ENCODE results near the gene STARD13.

Gene STARD13

DNA sequence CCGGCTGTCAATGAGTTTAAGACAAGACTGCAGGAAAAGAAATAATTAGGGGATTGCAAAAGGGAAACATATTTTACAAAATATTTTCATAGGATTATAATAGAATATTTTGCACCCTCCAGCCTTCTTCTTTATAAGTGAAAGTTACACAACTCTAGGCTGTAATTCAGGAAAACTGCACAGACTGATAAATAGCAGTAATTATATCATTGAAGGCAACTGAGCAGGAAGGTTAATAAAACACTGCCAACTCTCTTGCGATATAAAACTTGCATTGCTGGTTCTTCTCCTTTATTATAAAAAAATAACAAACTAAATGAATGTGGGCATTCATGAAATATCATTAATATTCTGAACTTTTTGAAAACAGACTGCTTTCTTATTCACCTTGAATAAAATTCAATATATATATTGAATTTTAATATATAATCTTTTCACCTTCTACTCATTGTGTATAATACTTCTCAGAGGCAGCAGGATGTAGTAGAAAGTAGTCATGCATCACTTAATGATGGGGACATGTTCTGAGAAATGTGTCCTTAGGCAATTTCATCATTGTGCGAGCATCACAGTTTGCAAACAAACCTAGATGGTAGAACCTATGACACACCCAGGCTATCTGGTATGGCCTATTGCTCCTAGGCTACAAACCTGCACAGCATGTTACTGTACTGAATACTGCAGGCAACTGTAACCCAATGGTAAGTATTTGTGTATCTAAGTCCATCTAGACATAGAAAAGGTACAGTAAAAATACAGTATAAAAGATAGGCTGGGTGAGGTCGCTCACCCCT lies 24.9 kb upstream of the STARD13 start:
- DNase-seq (ENCODE audit: low spot score): no peak

- DNase-seq (ENCODE audit: low spot score): no peak
Measured at GRCh38 chr13:33308863-33309262, 23.3 kb upstream of the STARD13 start.

DNA sequence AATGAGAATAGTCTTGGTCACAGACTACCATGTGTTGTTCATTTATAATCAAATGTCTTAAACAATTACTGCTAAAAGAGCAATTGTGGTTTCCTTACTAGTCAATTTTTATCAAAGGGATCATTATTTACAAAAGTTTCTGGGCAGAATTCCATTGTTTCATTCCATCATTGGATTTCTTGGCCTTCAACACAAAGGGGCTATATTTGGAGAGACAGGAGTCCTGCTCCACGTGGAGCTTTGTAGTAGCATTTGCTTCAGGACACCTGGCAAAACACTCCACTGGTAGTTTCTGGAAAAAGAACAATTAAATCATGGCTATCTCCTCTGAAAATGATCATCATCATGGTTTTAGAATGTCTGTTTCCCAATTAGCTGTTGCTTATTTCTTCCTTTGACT lies 22.3 kb upstream of the STARD13 start:
- DNase-seq (ENCODE audit: low spot score): no peak

- no peak for DNase-seq (ENCODE audit: low spot score)
Measured at GRCh38 chr13:33303855-33304597, 18.5 kb upstream of the STARD13 start.

DNA sequence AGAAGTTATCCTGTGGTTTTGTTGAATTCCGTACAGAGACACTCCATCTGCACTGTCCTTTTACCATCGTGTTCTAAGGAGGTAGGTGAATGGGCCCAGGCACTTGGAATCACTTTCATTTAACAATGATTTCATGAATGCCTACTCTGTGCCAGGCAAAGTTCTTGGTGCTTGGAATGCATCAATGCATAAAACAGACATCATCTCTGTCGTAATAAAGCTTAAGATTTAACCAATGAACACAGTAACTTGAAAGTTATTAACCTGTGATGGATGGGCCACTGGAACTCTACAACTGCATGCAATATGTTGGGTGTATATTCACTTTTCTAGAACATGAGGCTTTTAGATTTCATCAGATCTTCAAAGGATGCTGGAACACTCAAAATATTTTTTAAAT lies 14.1 kb upstream of the STARD13 start:
- DNase-seq (ENCODE audit: low spot score): no peak

DNA sequence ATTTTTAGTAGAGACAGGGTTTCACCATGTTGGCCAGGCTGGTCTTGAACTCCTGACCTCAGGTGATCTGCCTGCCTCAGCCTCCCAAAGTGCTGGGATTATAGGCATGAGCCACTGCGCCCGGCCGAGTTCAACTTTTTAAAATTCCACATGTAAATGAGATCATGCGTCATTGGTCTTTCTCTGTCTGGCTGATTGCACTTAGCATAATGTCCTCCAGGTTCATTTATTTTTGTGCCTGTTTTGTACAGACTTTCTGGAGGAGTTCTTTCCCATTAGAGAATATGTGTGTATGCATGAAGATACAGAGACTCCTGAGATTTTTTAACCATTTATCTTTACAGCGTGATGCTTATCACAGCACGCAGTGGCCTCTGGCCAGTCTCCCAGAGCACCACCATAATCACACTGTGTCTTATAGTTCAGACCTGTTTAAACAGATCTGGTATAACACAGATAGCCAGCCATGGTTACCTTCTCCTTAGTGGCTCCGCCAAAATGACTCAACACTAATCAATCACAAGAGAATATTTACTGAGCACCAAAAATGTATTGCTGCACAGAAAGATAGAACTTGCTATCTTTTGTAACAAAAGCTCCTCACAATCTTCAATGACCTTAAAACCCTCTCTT lies 11.4 kb upstream of the STARD13 start:
- no peak for DNase-seq (ENCODE audit: low spot score)

DNA sequence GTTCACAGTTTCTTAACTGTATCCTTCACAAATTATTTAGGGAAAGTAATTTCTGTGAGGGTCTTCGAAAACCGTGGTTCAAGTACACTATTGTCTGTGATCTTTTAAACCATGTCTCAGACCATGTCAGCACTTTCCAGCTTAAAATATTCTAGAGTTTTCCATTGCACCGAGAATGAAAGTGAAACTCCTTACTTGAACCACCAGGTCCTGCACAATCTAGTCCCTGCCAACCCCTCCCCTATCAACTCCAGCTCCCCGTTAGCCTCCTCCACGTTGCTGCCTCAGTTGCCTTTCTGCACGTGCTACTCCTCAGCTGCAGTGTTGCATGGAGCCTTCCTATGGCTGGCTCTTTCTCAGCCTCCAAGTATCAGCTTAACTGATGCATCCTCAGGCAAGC lies 7.2 kb upstream of the STARD13 start:
- DNase-seq (ENCODE audit: low spot score): no peak

DNA sequence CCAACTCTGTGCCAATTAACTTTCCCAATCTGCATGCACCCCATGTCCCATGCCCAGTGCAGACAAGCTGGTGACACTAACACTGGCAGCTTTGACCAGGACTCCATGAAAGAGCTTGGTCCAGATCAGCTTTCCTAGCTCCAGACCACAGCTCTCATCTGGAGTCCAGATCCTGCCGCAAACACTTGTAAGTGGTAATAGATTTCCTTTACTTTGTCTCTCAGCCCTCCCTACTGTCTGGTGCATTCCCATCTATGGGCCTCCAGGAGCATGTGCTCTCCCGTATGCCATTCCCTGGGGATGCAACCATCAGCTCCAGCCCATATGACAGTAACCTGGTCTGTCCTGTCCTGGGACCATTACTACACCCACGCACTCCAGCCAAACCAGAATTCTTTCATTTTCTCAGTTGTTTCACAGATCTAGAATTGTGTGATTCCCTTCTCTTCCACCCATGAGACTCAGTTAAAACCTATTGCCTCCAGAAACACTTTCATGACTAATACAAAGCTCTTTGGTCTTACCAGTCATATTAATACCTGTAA lies 4.9 kb upstream of the STARD13 start:
- no peak for DNase-seq (ENCODE audit: low spot score)

GRCh38 chr13:33289966-33290365 lies 4.4 kb upstream of the STARD13 start:
- no peak for DNase-seq (ENCODE audit: low spot score)

- DNase-seq (ENCODE audit: low spot score): no peak
Measured at GRCh38 chr13:33287142-33287882, 1.8 kb upstream of the STARD13 start.

GRCh38 chr13:33286128-33286527 lies 573 bp upstream of the STARD13 start:
- DNase-seq (ENCODE audit: low spot score): no peak

GRCh38 chr13:33284916-33285315 lies 639 bp downstream of the STARD13 start:
- DNase-seq (ENCODE audit: low spot score): no peak

DNA sequence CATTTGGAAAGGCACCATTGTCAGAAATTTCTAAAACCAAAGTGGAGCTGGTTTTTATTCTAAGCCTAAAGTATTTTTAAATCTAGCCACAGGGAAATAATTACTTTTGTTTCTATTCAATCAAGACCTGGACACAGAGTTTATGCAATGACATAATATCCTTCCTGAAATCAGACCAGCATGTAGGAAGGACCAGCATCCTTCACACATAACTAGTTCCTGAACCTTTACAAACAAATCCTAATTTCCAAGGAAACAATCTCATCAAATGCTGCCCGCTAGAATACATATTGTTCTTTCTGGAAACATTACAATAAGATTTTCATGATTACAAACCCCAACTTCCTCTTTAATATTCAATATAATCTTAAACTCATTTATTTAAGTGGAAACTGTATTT lies 1.5 kb downstream of the STARD13 start:
- no peak for DNase-seq (ENCODE audit: low spot score)

DNA sequence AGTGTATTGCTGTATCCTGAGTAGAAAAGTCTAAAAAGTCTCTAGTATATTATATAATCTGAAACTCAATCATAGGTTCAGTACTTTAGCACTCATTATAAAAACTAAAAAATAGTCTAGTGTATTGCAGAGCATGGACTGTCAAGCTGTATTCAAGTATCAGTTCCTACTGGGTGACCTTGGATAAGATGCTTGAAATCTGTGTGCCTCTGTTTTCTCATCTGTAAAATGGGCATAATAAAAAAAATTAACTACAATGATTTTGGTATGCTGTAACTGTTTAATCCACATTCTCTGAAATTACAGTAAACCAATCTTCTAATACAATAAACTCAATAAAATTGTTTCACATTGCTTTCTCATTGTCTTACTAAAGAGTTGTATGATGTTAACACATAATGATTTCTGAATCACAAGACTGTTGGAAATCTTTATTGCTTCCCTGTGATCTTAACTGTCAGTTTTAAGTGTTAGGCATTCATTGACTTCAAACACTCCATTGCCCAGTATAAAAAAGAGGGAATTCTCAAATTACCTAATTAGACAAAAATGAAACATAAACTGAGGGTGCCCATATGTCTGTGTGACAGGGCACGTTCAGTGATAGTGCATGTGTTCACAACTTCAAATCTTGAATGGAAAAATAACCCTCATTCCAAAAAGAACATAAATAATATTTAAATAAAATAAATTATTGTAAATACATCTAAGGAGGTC lies 2.2 kb downstream of the STARD13 start:
- DNase-seq (ENCODE audit: low spot score): no peak

- DNase-seq (ENCODE audit: low spot score): no peak
Measured at GRCh38 chr13:33281951-33282595, 3.5 kb downstream of the STARD13 start.

- DNase-seq (ENCODE audit: low spot score): no peak
Measured at GRCh38 chr13:33280923-33281322, 4.6 kb downstream of the STARD13 start.

DNA sequence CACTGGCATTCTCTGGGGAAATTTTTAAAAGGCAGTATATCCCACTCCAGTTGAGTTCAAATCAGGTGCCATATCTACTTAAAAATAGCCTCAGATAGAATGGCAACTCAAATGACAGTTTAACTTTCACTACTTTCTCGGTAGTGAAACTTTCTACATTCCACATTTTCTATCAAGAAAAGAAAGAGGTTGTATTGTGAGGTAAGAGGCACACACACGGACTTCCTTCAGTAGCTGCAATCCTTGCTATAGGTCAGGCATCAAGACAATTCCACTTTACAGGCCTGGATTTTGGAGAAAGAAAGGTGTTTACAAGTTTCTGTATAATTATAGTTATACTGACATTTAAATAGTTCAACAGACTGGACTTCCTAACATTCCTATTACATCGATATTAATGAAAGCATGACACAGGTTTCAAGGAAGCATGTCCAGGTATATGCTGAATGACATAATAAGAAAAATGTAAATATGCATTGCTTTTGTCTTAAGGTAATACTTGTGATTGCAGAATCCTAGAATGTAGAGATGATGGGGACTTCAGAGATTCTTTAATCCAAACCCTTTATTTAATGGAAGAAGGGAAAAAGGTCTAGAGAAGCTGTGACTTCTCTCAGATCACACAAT lies 5.2 kb downstream of the STARD13 start:
- DNase-seq (ENCODE audit: low spot score): no peak

DNA sequence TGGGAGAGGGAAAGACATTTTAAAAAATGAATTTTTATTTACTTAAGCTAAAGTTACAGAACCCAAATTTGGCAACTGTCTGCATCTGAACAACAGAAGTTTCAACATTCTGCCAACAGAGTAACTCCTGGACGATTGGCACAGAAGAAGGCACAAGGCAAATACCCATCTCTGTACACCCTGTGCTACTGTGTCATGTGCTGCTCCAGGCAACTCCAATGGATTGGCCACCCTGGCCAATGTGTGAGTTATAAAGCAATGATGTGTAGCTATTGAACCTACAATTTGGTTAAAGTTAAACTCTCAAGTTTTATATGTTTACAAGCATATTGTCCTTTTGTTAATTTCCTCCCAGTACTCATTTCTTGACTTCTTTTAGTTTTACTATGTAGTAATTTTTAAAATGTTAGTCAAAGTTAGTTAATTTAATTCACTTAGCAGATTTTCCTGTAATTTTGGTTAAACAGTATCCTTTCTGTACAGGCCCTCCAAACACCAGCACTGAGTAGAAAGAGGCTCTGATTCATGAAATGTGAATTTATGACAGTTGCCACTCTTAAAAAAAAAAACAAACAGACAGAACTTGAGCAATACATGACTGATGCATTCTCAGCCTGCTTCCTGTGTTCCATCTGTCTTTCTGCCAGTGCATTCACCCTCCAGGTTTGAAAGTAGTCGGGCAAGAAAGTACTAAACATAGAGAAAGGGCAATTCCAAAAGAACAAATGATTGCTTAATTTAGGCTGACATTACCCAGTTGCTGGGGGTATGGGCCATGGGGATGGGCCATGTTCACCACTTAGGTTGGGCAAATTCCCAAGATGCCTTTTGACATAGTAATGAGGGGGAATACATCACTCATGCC lies 5.9 kb downstream of the STARD13 start:
- DNase-seq (ENCODE audit: low spot score): no peak

GRCh38 chr13:33278913-33279312 lies 6.6 kb downstream of the STARD13 start:
- DNase-seq (ENCODE audit: low spot score): no peak

DNA sequence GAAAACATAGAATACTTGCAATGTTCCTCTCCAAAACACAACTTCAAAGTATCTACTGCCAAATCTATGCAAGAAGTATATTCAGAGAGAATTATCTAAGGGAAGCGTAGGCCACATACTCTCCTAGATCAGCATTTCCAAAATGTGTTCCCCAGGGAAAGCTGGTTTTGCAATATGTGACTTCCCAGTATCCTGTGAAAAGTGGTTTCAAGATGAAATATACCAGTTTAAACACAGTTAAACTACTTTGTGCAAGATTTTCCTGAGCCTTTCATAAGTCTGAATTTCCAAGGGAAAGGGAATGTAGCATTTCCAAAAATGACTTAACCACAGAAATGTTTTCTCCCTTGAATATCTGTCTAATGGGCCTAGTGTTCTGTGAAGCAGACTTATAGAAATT lies 7.6 kb downstream of the STARD13 start:
- no peak for DNase-seq (ENCODE audit: low spot score)

Measured in HuH-7 (cell line).